NCI-H1417 (cell line): ENCODE data around the gene UBXN11.
A peak's percentile ranks its signal among the peaks of the same experiment; 100 is the strongest.
"Not testable (repeated sequence)": the region's sequence is repeated elsewhere in the genome, so short reads cannot be mapped to it uniquely, and the experiment has no call there.

Experiments
- DNase-seq, 3 experiments: peaks; one replicate each; lab custom pipeline; 2025; lab: John Stamatoyannopoulos, UW

The UBXN11 gene

GRCh38 chr1:26337206-26337535, 30.7 kb upstream of the UBXN11 start:
- no peak for DNase-seq

GRCh38 chr1:26336477-26337205, 30.2 kb upstream of the UBXN11 start:
- peak; percentile 88 to 89 (median 89) for DNase-seq

GRCh38 chr1:26335774-26336476, 29.5 kb upstream of the UBXN11 start:
- DNase-seq = peak in 2 of 3 experiments; percentile 38 to 83

- DNase-seq = not testable (repeated sequence)
Observed at GRCh38 chr1:26333312-26333711, 26.9 kb upstream of the UBXN11 start.

- DNase-seq = peak in 1 of 3 experiments; percentile 9
Observed at GRCh38 chr1:26330276-26330675, 23.8 kb upstream of the UBXN11 start.

GRCh38 chr1:26329380-26329779, 22.9 kb upstream of the UBXN11 start:
- DNase-seq = not testable (repeated sequence)

- peak in 2 of 3 experiments; percentile 16 to 50 for DNase-seq
Observed at GRCh38 chr1:26328597-26328996, 22.2 kb upstream of the UBXN11 start.

GRCh38 chr1:26327956-26328362, 21.5 kb upstream of the UBXN11 start:
- DNase-seq = peak in 2 of 3 experiments; percentile 89 to 94

GRCh38 chr1:26324550-26324949, 18.1 kb upstream of the UBXN11 start:
- no peak for DNase-seq

- DNase-seq = no peak
Observed at GRCh38 chr1:26323382-26323781, 16.9 kb upstream of the UBXN11 start.

GRCh38 chr1:26322042-26322331, 15.6 kb upstream of the UBXN11 start:
- DNase-seq = no peak

- DNase-seq = peak; percentile 42 to 80 (median 75)
Observed at GRCh38 chr1:26321315-26322041, 15.0 kb upstream of the UBXN11 start.

GRCh38 chr1:26320896-26321295, 14.5 kb upstream of the UBXN11 start:
- no peak for DNase-seq

- no peak for DNase-seq
Observed at GRCh38 chr1:26318338-26319064, 12.1 kb upstream of the UBXN11 start.

- DNase-seq = no peak
Observed at GRCh38 chr1:26317612-26318337, 11.3 kb upstream of the UBXN11 start, which contains the start of gene CD52. TSS of gene CD52 (plus strand) at chr1:26317958. CDS start at chr1:26318018, 60 bp downstream.

GRCh38 chr1:26317146-26317545, 10.7 kb upstream of the UBXN11 start:
- no peak for DNase-seq

- no peak for DNase-seq
Observed at GRCh38 chr1:26315874-26316850, 9.7 kb upstream of the UBXN11 start.

- DNase-seq = no peak
Observed at GRCh38 chr1:26314501-26314900, 8.1 kb upstream of the UBXN11 start.

GRCh38 chr1:26307966-26308899, 1.8 kb upstream of the UBXN11 start:
- not testable (repeated sequence) for DNase-seq
